K562 (cell line): ENCODE measurements around the gene IL20. TPM values are rescaled to one million over a fixed set of nuclear protein-coding genes. Genes with fewer than 3 reads are reported as not detected.

ENCODE experiments used
- ATAC-seq: fragments of 200-7000 bp; cut with Tn5 transposase; 3 replicates; pipeline ENCODE4 v1.9.1; 2020; ENCODE audit warnings: moderate library complexity
- BruUV-seq: library from RNA; stranded (reverse); fragments of 400-500 nt; replicated peaks from 2 replicates; lab custom pipeline; 2021; lab: Mats Ljungman, UMichigan
- CTCF ChIA-PET: fragments of 300-600 bp; formaldehyde crosslinking; extraction: SDS; loops from one replicate; lab custom pipeline; 2021; ENCODE audit warnings: low intra/inter-chr PET ratio; lab: Yijun Ruan, JAX
- POLR2A ChIA-PET: fragments of 300-600, 350-650 bp; sonication (Branson Sonifier 250); formaldehyde crosslinking; extraction: SDS; loops from one replicate; lab custom pipeline; 2021; ENCODE audit warnings: antibody characterized with exemption, inconsistent platforms; lab: Yijun Ruan, JAX
- DNase-seq, 4 experiments: peaks; one replicate each; pipeline versions ENCODE4 v3.0.0 to v3.0.0-alpha.2; 2011 to 2018; ENCODE audit warnings: low spot score in 3 of 4, mixed read lengths in 3 of 4; ENCODE audit errors: extremely low read depth in 1 of 4
- FAIRE-seq: peaks from 2 replicates; lab custom pipeline; 2011; peaks lifted over from hg19 to GRCh38; lab: Jason Lieb, UNC
- H2AFZ ChIP-seq: 2 replicates; pipeline ENCODE4 v1.6.0; 2011; ENCODE audit warnings: low read depth, low read length, control low read depth, inconsistent platforms
- H3K27ac ChIP-seq: fragments of 200-600 bp; 3 replicates; pipeline ENCODE4 v1.8.0; 2011; ENCODE audit warnings: low read depth, mild to moderate bottlenecking, control low read depth, inconsistent platforms, low read length, moderate library complexity, mixed read lengths; ENCODE audit errors: extremely low read depth
- H3K27me3 ChIP-seq, 2 experiments: fragments of 300-600 bp in 1 of 2; 2 replicates in 1 of 2; 3 replicates in 1 of 2; pipeline versions ENCODE4 v1.6.0 to v1.8.0; 2011; ENCODE audit warnings: inconsistent platforms in 2 of 2, low read length in 2 of 2, mild to moderate bottlenecking in 1 of 2, mixed read lengths in 1 of 2, moderate library complexity in 1 of 2; ENCODE audit not compliant: control insufficient read depth in 2 of 2, insufficient read depth in 2 of 2
- H3K36me3 ChIP-seq: fragments of 300-600 bp; 3 replicates; pipeline ENCODE4 v1.8.0; 2011; ENCODE audit warnings: mild to moderate bottlenecking, low read length, inconsistent platforms; ENCODE audit not compliant: control insufficient read depth, insufficient read depth
- H3K4me1 ChIP-seq, 2 experiments: fragments of 200-600 bp in 1 of 2; replicated peaks in 1 of 2; 2 replicates in 1 of 2; 3 replicates in 1 of 2; pipeline versions ENCODE4 v1.5.1 to v1.8.0; 2011; ENCODE audit warnings: inconsistent platforms in 2 of 2, low read length in 2 of 2, mild to moderate bottlenecking in 1 of 2, mixed read lengths in 1 of 2, moderate library complexity in 1 of 2; ENCODE audit not compliant: control insufficient read depth in 2 of 2, insufficient read depth in 2 of 2
- H3K4me2 ChIP-seq: 2 replicates; pipeline ENCODE4 v1.6.1; 2011; ENCODE audit warnings: low read length, control low read depth, inconsistent platforms, mixed read lengths; ENCODE audit not compliant: insufficient read depth
- H3K4me3 ChIP-seq: fragments of 200-600 bp; sonication (generic), shearing (Covaris generic); 2 replicates; pipeline ENCODE4 v1.5.1; 2016; ENCODE audit warnings: control low read depth, inconsistent platforms
- H3K79me2 ChIP-seq: fragments of 200-600 bp; 3 replicates; pipeline ENCODE4 v1.8.0; 2011; ENCODE audit warnings: low read length, inconsistent platforms; ENCODE audit not compliant: control insufficient read depth, insufficient read depth
- H3K9ac ChIP-seq, 2 experiments: 2 replicates each; pipeline versions ENCODE4 v1.6.0 to v1.6.1; 2011; ENCODE audit warnings: low read depth in 2 of 2, low read length in 2 of 2, control low read depth in 1 of 2, inconsistent platforms in 1 of 2, mild to moderate bottlenecking in 1 of 2, mixed read lengths in 1 of 2; ENCODE audit not compliant: insufficient read depth in 1 of 2
- H3K9me1 ChIP-seq: one replicate; pipeline ENCODE4 v1.6.0; 2011; ENCODE audit warnings: inconsistent platforms, mild to moderate bottlenecking, low read length, moderate library complexity; ENCODE audit not compliant: control insufficient read depth, insufficient read depth
- H3K9me3 ChIP-seq: replicated peaks from 2 replicates; pipeline ENCODE4 v1.5.1; 2011; ENCODE audit warnings: low read depth, low read length, inconsistent platforms; ENCODE audit not compliant: control insufficient read depth, insufficient read depth
- H4K20me1 ChIP-seq: replicated peaks from 2 replicates; pipeline ENCODE4 v1.6.1; 2011; ENCODE audit warnings: low read length, inconsistent platforms, mixed read lengths; ENCODE audit not compliant: control insufficient read depth, insufficient read depth
- ARNT ChIP-seq, 2 experiments: fragments of 450-650 bp; IDR thresholded peaks; 2 replicates each; pipeline ENCODE4 v1.6.1; 2016; ENCODE audit warnings: mild to moderate bottlenecking in 1 of 2
- BCOR ChIP-seq: fragments of 450-650 bp; IDR thresholded peaks from 2 replicates; pipeline ENCODE4 v1.6.1; 2016
- KAT7 ChIP-seq: sonication (generic); formaldehyde crosslinking; IDR thresholded peaks from 2 replicates; pipeline ENCODE4 v1.8.0; 2022; ENCODE audit warnings: missing genetic modification reagents, mild to moderate bottlenecking, borderline replicate concordance
- KLF13 ChIP-seq: fragments of 450-650 bp; IDR thresholded peaks from 2 replicates; pipeline ENCODE4 v1.6.1; 2016; ENCODE audit warnings: missing genetic modification characterization, low read depth, mild to moderate bottlenecking, missing compliant biosample characterization, moderate library complexity, borderline replicate concordance
- MYC ChIP-seq, 2 experiments: fragments of 250-450 bp in 1 of 2; sonication (Bioruptor Pico) in 1 of 2; IDR thresholded peaks; 2 replicates each; pipeline versions ENCODE4 v1.5.1 to v1.6.1; 2012 to 2021; ENCODE audit warnings: low read depth in 2 of 2, borderline replicate concordance in 1 of 2, improper control_type of control experiment in 1 of 2, low read length in 1 of 2, mild to moderate bottlenecking in 1 of 2, moderate library complexity in 1 of 2
- NELFE ChIP-seq: IDR thresholded peaks from 2 replicates; pipeline ENCODE4 v1.6.1; 2011; ENCODE audit warnings: mild to moderate bottlenecking; ENCODE audit not compliant: insufficient read depth, insufficient read length
- NR2C2 ChIP-seq, 2 experiments: fragments of 200-800 bp in 1 of 2; sonication (Bioruptor generic) in 1 of 2; sonication (generic) in 1 of 2; formaldehyde crosslinking in 1 of 2; IDR thresholded peaks; 2 replicates each; pipeline versions ENCODE4 v1.6.1 to v1.8.0; 2016 to 2022; ENCODE audit warnings: mild to moderate bottlenecking in 1 of 2, missing compliant biosample characterization in 1 of 2, missing genetic modification characterization in 1 of 2, missing genetic modification reagents in 1 of 2
- ZBTB8A ChIP-seq: fragments of 450-650 bp; IDR thresholded peaks from 2 replicates; pipeline ENCODE4 v1.6.1; 2018; ENCODE audit warnings: mild to moderate bottlenecking, moderate library complexity; ENCODE audit not compliant: partially characterized antibody
- whole genome bisulfite sequencing: fragments of 100-300 bp; shearing (Covaris generic); methylation state at CpG from one replicate; pipeline ENCODE4 v1.1.6; 2016; ENCODE audit warnings: low coverage, mixed read lengths; ENCODE audit not compliant: insufficient coverage; ENCODE audit errors: missing lambda C conversion rate; 5-methylcytosine and 5-hydroxymethylcytosine counted together
- in situ Hi-C: fragments of 300-500 bp; cut with MboI; formaldehyde crosslinking; loops from 4 replicates; pipeline ENCODE4 v1.15.0; 2018; ENCODE audit warnings: inconsistent platforms, mixed read lengths
- intact Hi-C: fragments of 100-400 bp; cut with micrococcal nuclease; formaldehyde crosslinking; loops from 2 replicates; pipeline ENCODE4 v1.14.2; 2022
- polyA plus RNA-seq, 8 experiments: library from polyadenylated mRNA; depleted of rRNA in 4 of 8; stranded (reverse) in 5 of 8; unstranded in 3 of 8; fragments of >200 nt; fragmentation: Nextera tagmentation in 2 of 8; fragmentation: Illumina TruSeq in 1 of 8; extraction: Ambion mirVana in 2 of 8; extraction: Trizol in 1 of 8; gene quantifications; 2 replicates each; pipeline versions ENCODE4 v1.2.1 to v1.2.3, GENCODE V29; 2011 to 2014; ENCODE audit warnings: inconsistent platforms in 1 of 8, missing spikeins in 1 of 8
- total RNA-seq, 7 experiments: library from RNA; depleted of rRNA in 6 of 7; stranded (reverse); fragments of >200 nt in 6 of 7; fragmentation: Illumina TruSeq in 2 of 7; extraction: Trizol in 2 of 7; gene quantifications; 2 replicates each; pipeline versions ENCODE4 v1.2.1 to v1.2.3, GENCODE V29; 2011 to 2021; ENCODE audit warnings: low replicate concordance in 1 of 7
- TF ChIP-seq, protein P1 (sequence below): fragments of 250-450 bp; sonication (Bioruptor Pico); IDR thresholded peaks from 2 replicates; pipeline ENCODE4 v1.8.0; 2022; ENCODE audit warnings: moderate library complexity, mild to moderate bottlenecking, inconsistent platforms
- TF ChIP-seq, protein P2 (sequence below): fragments of 450-650 bp; formaldehyde crosslinking; IDR thresholded peaks from 2 replicates; pipeline ENCODE4 v1.4.0; 2020; ENCODE audit warnings: mild to moderate bottlenecking

The IL20 gene
- total and polyA plus RNA-seq, 9 of the 15 experiments (the other 6 are each of a cell fraction or from before 2014, with no cell fraction given), result not detected

DNA sequence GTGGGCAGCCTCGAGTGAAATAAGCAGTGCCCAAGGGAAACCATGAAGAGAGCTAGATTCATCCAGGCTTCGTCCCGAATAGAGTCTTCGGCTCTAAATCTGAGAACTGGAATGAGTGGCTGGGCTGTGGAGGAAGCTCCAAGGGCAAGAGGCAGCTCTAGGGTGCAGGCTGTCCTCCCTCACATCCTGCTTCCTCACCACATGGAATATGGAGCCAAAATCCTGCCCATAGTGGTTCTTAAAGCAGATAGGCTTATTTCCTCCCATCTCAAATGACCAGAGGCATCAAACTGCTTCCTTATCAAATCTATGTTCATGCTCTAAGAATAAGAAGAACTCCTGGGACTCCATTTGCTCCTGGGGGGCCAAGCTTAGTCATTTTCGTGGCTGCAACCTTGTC, 34.3 kb downstream of the IL20 start:
- H4K20me1 ChIP-seq, result no peaks in the 10 kb centered on the region
- no peak for DNase-seq

More for the DNA sequence above, 34.3 kb downstream of the IL20 start:
- H3K4me3 ChIP-seq, result no peak overlapping the region
- intact Hi-C loops (no loop called here), in situ Hi-C loops (loop anchor here (25.0 kb wide), 1 partner anchor 287 kb away; the partner anchor contains the start of gene EIF2D)
- FAIRE-seq, result no peak
- no peaks in the 10 kb centered on the region for H3K9me3 ChIP-seq
- no peak overlapping the region for H3K4me2 ChIP-seq
- H3K9me1 ChIP-seq, result no peaks in the 10 kb centered on the region
- CTCF ChIA-PET, result no interaction called here
- 5% methylated on average over 5 of the region's 5 CpGs for WGBS
- H3K36me3 ChIP-seq, result no peaks in the 10 kb centered on the region
- POLR2A ChIA-PET, result interaction anchor here (0.7 to 0.8 kb wide), 2 partner anchors 15 to 165 kb away, joined by 3 to 4 read pairs; no protein-coding TSS in a partner anchor
- no peaks in the 10 kb centered on the region for H3K79me2 ChIP-seq
- peaks cover 36 to 73% of the 10 kb centered on the region in 2 experiments for H3K27me3 ChIP-seq
- H3K9ac ChIP-seq, result no peak overlapping the region; a peak in 1 of 4 replicates
- H2AFZ ChIP-seq, result no peak overlapping the region
- H3K27ac ChIP-seq, result no peak overlapping the region
- TF ChIP-seq NR2C2 (CRISPR knock-in tag; IDR thresholded peaks at IDR 0.05) (no peak), NR2C2 (tag; IDR thresholded peaks at IDR 0.05) (no peak), ARNT (IDR thresholded peaks at IDR 0.05) (no peak), KLF13 (tag) (no peak), ZBTB8A (no peak), MYC (IDR thresholded peaks at IDR 0.05; ENCODE audit: low read depth, low read length) (no peak), MYC (CRISPR knock-in tag; IDR thresholded peaks at IDR 0.05; ENCODE audit: borderline replicate concordance, low read depth) (no peak), NELFE (no peak), BCOR (no peak), KAT7 (CRISPR knock-in tag) (no peak)
- TF ChIP-seq, protein P1, sequence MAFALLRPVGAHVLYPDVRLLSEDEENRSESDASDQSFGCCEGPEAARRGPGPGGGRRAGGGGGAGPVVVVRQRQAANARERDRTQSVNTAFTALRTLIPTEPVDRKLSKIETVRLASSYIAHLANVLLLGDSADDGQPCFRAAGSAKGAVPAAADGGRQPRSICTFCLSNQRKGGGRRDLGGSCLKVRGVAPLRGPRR (CRISPR knock-in tag), result no peak
- TF ChIP-seq, protein P2, sequence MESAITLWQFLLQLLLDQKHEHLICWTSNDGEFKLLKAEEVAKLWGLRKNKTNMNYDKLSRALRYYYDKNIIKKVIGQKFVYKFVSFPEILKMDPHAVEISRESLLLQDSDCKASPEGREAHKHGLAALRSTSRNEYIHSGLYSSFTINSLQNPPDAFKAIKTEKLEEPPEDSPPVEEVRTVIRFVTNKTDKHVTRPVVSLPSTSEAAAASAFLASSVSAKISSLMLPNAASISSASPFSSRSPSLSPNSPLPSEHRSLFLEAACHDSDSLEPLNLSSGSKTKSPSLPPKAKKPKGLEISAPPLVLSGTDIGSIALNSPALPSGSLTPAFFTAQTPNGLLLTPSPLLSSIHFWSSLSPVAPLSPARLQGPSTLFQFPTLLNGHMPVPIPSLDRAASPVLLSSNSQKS (CRISPR knock-in tag), result no peak
- ATAC-seq, result no peak
- H3K4me1 ChIP-seq, result no peaks in the 10 kb centered on the region; a peak in 1 of 5 replicates
- BruUV-seq, result no TSS peak
